ENCODE measurements around the gene LRRC15.

Gene LRRC15

DNA sequence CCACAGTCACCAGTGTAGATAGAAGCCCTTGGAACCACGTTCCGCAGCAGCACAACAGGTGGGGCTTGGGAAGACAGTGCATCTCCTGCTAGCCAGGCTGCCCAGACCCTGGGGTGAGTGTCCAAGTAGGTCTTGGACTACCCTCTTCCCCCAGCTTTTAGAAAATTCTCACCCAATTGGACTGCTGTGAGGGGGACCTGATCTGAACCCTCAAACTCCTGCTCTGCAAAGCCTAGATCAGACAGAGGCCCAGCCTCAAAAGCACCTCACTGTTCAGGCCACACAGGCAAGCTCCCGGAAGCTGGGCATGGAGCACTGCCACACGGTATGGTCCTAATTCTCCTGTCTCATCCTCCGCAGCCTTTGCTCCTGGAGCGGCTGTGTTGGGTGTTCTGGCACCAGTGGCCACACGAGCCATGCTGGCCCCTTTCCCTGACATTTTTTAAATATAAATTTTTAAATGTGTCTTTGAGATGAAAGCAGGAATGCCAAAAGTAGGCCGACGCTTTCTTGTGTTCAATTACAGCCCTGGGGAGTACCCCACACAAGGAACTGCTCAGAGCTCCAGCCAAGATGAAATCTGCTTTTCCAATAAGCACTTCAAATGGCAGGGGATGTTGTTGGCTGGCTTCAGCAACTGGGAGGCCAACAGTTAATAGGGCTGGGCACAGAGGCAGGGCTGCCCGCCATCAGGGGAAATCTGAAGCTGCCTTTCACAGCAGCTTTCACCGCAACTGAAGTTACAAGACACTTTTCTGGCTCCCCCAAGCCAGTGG lies 59.3 kb downstream of the LRRC15 start:
- no peak overlapping the region for H3K27ac ChIP-seq
- no peak overlapping the region for H3K4me3 ChIP-seq

DNA sequence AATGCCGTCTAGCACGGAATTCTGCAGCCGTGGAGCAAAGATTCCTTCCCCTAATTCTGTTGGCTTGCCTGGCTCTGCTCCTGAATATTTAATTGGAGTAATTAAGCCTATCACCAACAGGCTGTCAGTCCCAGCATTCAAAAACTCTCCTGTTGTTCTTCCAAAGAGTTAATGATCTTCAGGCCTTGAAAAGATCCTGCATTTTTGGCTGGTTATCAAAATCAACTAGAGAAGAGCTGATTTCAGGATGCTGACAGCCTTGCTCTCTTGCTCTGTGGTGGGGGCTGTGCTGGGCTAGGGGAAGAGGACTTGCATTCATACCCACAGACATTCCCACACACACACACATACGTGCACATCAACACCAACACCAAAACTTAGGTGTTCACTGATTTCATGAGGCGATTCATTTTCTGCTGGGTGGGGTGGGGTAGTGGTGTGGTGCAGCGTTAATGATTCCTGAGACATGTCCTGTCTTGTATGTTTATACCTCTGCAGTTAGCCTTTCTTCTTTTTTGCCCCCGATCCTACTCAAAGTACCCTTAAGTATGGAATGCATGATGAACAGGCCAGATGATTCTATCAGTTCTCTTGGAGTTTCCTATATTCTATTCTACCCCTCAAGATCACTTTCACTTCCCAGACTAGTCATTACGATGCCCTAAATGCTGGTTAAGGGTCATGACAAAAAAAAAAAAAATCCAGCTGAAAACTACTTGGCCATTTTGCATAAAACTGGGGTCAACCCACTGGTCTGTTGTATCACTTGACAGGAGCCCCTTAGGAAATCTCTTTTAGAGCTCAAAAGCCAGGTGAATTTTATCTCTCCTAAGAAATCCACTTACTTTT lies 60.7 kb downstream of the LRRC15 start:
- H3K4me3 ChIP-seq = no peak overlapping the region
- no peak overlapping the region for H3K27ac ChIP-seq

DNA sequence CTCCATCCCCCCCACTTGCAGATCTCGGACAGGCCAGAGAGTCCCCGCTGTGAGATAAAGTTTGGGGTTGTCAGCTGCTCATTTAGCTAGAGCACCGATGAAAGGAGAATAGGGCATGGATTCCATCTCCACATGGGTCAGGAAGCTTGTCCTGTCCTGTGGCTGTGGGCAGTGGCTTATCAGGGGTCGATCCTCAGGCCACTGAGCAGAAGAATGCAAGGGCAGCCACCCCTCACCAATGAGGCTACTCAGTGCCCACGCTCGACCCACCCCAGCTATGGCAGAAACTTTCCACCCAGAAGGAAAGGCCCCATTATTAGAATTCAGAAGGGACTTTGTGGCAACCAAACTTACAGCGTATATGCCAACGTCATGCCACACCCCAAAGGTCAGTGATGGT lies 61.7 kb downstream of the LRRC15 start:
- Histone ChIP-seq H3K4me3 (no peak overlapping the region), H3K27ac (no peak overlapping the region)

DNA sequence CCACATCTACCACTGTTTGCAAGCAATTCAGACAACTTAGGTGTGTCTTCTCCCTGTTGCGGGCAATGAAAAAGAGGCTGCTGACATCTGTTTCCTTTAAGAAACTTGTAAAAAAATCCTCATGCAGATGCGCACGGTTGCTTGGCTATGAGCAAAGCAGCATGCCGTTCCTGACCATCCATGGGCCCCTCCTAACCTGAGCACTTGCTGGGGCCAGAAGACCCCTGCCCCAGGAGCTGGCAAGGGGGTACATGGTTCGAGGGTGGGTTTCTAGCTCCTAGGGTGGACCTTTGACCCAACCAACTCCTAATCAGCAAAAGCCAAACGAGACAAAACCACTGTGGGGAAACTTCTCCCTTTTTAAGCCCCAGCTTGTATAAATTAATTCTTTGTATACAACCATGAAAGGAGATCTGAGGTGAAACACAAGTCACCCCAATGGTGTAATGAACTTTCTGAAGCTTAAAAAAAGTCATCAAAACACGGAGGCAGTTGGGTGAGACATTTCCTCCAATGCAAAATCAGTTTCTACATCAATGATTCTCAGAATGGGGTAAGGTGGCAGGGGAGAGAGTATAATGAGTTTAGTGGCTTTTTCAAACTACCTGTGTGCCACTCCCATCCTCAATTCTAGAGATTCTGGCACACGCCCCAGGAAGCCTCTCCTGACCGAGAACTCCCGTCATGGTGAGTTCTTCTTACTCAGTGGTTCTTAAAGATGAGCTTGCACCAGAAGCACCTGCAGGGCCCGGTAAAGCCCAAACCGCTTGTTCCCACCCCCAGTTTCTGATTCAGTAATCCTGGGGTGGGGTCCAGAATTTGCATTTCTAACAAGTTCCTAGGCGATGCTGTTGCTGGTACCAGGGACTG lies 62.5 kb downstream of the LRRC15 start:
- Histone ChIP-seq H3K27ac (no peak overlapping the region), H3K4me3 (no peak overlapping the region)

DNA sequence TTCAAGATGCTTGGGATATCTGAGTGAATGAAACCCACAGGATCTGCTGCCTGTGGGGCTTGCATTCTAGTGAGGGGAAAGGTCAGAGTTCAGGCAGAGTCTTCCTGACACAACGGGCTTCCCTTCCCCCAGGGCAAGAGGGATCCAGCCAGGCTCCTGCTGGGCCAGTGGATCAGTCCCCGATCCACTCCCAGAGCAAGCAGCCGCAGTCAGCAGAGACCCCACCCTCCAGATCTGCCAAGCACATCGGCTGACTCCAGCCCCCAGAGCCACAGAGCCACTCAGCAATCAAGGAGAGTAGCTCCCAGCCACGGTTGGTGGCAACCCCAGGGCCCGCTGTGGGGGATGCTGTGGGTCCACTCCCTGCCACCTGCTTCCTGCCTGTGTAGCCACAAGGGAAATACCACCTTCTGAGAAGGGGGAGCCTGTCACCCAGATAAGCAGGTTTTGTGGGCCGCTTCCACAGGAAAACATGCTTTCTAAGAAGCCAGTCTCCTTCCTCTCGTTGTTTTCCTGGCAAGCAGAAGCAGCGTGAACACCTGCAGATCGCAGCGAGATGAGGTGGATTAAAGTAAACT lies 63.3 kb downstream of the LRRC15 start:
- H3K4me3 ChIP-seq = no peak overlapping the region
- no peak overlapping the region for H3K27ac ChIP-seq

DNA sequence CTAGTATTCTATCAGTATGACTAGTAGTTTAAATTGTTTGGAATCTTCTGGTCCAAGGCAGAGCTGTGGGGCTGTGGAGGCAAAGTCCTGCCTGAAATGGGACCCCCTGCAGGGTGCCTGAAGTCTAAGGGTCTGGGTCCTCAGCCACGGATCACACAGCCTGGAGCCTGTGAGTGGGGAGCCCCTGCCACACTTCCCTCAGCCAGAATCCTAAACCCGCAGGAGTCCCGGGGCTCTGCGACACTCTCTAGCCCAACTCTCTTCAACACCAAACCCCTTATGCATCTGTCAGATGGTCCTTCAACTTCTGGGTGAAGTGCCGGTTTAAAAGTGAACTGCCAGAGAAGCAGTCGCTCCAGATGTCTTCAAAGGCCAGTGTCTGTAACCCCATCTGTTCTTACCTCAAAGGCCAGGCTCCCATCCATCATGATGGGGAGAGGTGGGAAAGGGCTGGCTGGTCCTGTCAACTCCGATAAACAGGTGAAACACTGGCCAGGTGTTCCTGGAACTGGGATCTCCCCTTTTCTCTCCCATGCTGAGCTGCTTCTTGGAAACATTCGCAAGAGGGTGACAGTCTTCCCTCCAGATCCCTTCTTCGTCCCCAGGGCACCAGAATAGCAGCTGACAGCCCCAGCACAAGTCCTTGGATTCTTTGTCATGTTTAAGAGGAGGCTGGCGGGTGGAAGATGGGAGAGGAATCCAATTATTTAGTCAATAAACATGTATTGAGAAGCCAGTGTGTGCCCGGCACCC lies 64.0 kb downstream of the LRRC15 start:
- H3K4me3 ChIP-seq = no peak overlapping the region

More for the DNA sequence above, 64.0 kb downstream of the LRRC15 start:
- H3K27ac ChIP-seq = no peak overlapping the region
